OCI-LY1 (cell line): ENCODE results near the gene PNLIPRP2.

Experiments used
- H2AFZ ChIP-seq: fragments of 200-600 bp; sonication (generic), shearing (Covaris generic); 2 replicates; pipeline ENCODE4 v1.6.0; 2014; ENCODE audit warnings: antibody characterized with exemption, mild to moderate bottlenecking, low read length
- H3F3A ChIP-seq: fragments of 200-600 bp; sonication (generic), shearing (Covaris generic); 2 replicates; pipeline ENCODE4 v1.6.0; 2014; ENCODE audit warnings: mild to moderate bottlenecking, antibody characterized with exemption, low read length, moderate library complexity; ENCODE audit not compliant: insufficient read depth
- H3K27ac ChIP-seq: fragments of 200-600 bp; sonication (generic); 2 replicates; pipeline ENCODE4 v1.5.1; 2014; ENCODE audit warnings: low read length, mixed run types, mild to moderate bottlenecking, low read depth; ENCODE audit not compliant: poor library complexity, severe bottlenecking
- H3K27me3 ChIP-seq: fragments of 200-600 bp; sonication (generic); 2 replicates; pipeline ENCODE4 v1.6.0; 2014; ENCODE audit warnings: antibody characterized with exemption, mild to moderate bottlenecking, low read length, moderate library complexity; ENCODE audit not compliant: insufficient read depth
- H3K36me3 ChIP-seq: fragments of 200-600 bp; sonication (generic); 2 replicates; pipeline ENCODE4 v1.6.1; 2014; ENCODE audit warnings: mild to moderate bottlenecking, antibody characterized with exemption, low read length, moderate library complexity, mixed read lengths; ENCODE audit not compliant: insufficient read depth
- H3K4me1 ChIP-seq: fragments of 200-600 bp; sonication (generic); 2 replicates; pipeline ENCODE4 v1.5.1; 2014; ENCODE audit warnings: mild to moderate bottlenecking, low read length, moderate library complexity; ENCODE audit not compliant: insufficient read depth, severe bottlenecking
- H3K4me2 ChIP-seq: fragments of 200-600 bp; sonication (generic), shearing (Covaris generic); 2 replicates; pipeline ENCODE4 v1.6.1; 2014; ENCODE audit warnings: low read length
- H3K4me3 ChIP-seq: fragments of 200-600 bp; sonication (generic); 2 replicates; pipeline ENCODE4 v1.5.1; 2014; ENCODE audit warnings: low read length, low read depth, mild to moderate bottlenecking, mixed read lengths; ENCODE audit not compliant: poor library complexity, severe bottlenecking
- H3K79me2 ChIP-seq: fragments of 200-600 bp; shearing (Covaris generic); 2 replicates; pipeline ENCODE4 v1.6.1; 2016; ENCODE audit warnings: mixed run types, low read length, mixed read lengths; ENCODE audit not compliant: insufficient read depth
- H3K9ac ChIP-seq: fragments of 200-600 bp; sonication (generic), shearing (Covaris generic); 2 replicates; pipeline ENCODE4 v1.6.1; 2014; ENCODE audit warnings: mild to moderate bottlenecking, low read length, mixed read lengths
- H3K9me2 ChIP-seq: fragments of 200-600 bp; sonication (generic), shearing (Covaris generic); 2 replicates; pipeline ENCODE4 v1.6.1; 2014; ENCODE audit warnings: low read depth, mild to moderate bottlenecking, low read length, mixed read lengths
- H3K9me3 ChIP-seq: fragments of 200-600 bp; shearing (Covaris generic); 2 replicates; pipeline ENCODE4 v1.6.1; 2014; ENCODE audit warnings: low read length, mixed read lengths
- H4K20me1 ChIP-seq: fragments of 200-600 bp; sonication (generic), shearing (Covaris generic); 2 replicates; pipeline ENCODE4 v1.6.0; 2016; ENCODE audit warnings: mild to moderate bottlenecking, low read length; ENCODE audit not compliant: insufficient read depth
- EZH2 ChIP-seq: fragments of 200-600 bp; sonication (generic), shearing (Covaris generic); IDR thresholded peaks from 2 replicates; pipeline ENCODE4 v1.8.0; 2017; ENCODE audit warnings: borderline replicate concordance, mixed run types, mild to moderate bottlenecking, antibody characterized with exemption, low read length, moderate library complexity, mixed read lengths
- TF ChIP-seq, protein P1 (sequence below): fragments of 200-600 bp; sonication (generic), shearing (Covaris generic); IDR thresholded peaks from 2 replicates; pipeline ENCODE4 v1.5.1; 2017; ENCODE audit warnings: mild to moderate bottlenecking, antibody characterized with exemption, low read length, moderate library complexity, mixed read lengths

The PNLIPRP2 gene

GRCh38 chr10:116630020-116630419 lies 9.3 kb downstream of the PNLIPRP2 start:
- Histone ChIP-seq H3K4me2 (no peak overlapping the region), H3K79me2 (no peaks in the 10 kb centered on the region), H3K27ac (no peak overlapping the region), H4K20me1 (no peaks in the 10 kb centered on the region), H3K36me3 (no peaks in the 10 kb centered on the region), H3K9me3 (no peaks in the 10 kb centered on the region), H2AFZ (no peak overlapping the region), H3K9ac (no peak overlapping the region), H3K9me2 (no peaks in the 10 kb centered on the region), H3K4me3 (no peak overlapping the region), H3K27me3 (no peaks in the 10 kb centered on the region), H3K4me1 (no peaks in the 10 kb centered on the region), H3F3A (no peaks in the 10 kb centered on the region)
- TF ChIP-seq, protein P1, sequence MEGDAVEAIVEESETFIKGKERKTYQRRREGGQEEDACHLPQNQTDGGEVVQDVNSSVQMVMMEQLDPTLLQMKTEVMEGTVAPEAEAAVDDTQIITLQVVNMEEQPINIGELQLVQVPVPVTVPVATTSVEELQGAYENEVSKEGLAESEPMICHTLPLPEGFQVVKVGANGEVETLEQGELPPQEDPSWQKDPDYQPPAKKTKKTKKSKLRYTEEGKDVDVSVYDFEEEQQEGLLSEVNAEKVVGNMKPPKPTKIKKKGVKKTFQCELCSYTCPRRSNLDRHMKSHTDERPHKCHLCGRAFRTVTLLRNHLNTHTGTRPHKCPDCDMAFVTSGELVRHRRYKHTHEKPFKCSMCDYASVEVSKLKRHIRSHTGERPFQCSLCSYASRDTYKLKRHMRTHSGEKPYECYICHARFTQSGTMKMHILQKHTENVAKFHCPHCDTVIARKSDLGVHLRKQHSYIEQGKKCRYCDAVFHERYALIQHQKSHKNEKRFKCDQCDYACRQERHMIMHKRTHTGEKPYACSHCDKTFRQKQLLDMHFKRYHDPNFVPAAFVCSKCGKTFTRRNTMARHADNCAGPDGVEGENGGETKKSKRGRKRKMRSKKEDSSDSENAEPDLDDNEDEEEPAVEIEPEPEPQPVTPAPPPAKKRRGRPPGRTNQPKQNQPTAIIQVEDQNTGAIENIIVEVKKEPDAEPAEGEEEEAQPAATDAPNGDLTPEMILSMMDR, result no peak
- no peak for TF ChIP-seq EZH2

DNA sequence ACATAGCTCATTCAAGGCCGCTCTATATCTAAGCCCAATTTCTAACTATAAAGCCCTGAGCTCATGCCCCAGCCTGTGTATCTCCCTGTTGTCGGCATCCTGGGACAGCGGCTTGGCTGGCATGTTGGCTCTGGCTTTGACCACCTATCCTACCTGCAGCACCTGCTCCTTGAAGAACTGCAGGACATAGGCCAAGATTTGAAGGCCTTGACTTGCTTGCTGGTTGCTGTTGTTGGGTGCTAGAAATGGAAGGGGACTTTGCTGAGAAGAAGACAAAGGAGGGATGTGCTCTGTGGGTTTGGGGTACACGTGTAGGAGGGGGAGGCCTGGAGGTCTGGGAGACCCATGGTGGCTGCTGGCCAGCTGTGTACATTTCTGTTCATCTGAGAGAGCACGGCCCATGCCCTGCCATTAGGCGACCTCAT lies 11.1 kb downstream of the PNLIPRP2 start:
- TF ChIP-seq, protein P1, result no peak
- no peak for TF ChIP-seq EZH2
- Histone ChIP-seq H4K20me1 (no peaks in the 10 kb centered on the region), H3K4me1 (no peaks in the 10 kb centered on the region), H3F3A (no peaks in the 10 kb centered on the region), H2AFZ (no peak overlapping the region), H3K9me3 (no peaks in the 10 kb centered on the region), H3K9me2 (no peaks in the 10 kb centered on the region), H3K36me3 (no peaks in the 10 kb centered on the region), H3K79me2 (no peaks in the 10 kb centered on the region), H3K27me3 (no peaks in the 10 kb centered on the region), H3K9ac (no peak overlapping the region), H3K4me2 (no peak overlapping the region), H3K4me3 (no peak overlapping the region), H3K27ac (no peak overlapping the region)

DNA sequence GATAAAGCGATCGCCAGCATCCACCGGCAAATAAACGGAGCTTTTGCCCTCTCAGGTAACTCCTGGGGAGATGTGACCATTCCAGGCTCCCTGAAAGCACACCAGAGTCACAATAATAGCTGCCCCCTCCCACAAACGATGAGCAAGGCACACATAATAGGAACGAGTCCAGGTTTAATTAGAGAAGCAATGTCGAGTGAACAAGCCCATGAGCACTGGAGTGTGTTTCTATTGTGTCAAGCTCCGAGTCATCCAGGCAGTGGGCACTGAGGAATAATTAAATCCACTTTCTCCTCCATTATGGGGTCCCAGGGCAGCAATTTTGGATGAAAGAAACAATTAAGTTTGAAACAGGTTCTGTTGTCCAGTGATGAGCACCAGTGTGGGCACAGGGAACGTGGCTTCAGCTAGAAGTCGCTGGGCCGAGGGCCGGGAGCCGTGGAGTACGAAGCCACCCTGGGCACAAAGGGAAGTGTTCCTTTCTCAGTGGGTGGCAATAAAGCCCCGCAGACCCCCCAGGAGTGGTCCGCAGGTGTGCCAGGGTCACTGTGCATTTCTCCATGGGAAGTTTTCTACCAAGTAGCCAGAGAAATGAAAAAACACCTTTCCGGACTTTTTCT lies 12.0 kb downstream of the PNLIPRP2 start:
- no peaks in the 10 kb centered on the region for H3K79me2 ChIP-seq
- H3K36me3 ChIP-seq, result no peaks in the 10 kb centered on the region
- no peak overlapping the region for H3K4me2 ChIP-seq
- H3K27ac ChIP-seq, result no peak overlapping the region
- H3K27me3 ChIP-seq, result no peaks in the 10 kb centered on the region
- TF ChIP-seq, protein P1, result no peak
- TF ChIP-seq EZH2, result no peak
- H2AFZ ChIP-seq, result no peak overlapping the region
- no peaks in the 10 kb centered on the region for H3K4me1 ChIP-seq
- H3K9ac ChIP-seq, result no peak overlapping the region
- H4K20me1 ChIP-seq, result no peaks in the 10 kb centered on the region
- H3F3A ChIP-seq, result no peaks in the 10 kb centered on the region
- H3K4me3 ChIP-seq, result no peak overlapping the region
- H3K9me2 ChIP-seq, result no peaks in the 10 kb centered on the region
- no peaks in the 10 kb centered on the region for H3K9me3 ChIP-seq
